IMR-90 (cell line): ENCODE data around the gene BLTP2. TPM values are rescaled to one million over a fixed set of nuclear protein-coding genes. Genes with fewer than 3 reads are reported as not detected.

Source experiments
- ATAC-seq: fragments of 200-7000 bp; cut with Tn5 transposase; 2 replicates; pipeline ENCODE4 v1.9.1; 2020; ENCODE audit warnings: low read depth, mild to moderate bottlenecking, moderate library complexity
- BruUV-seq: library from RNA; stranded (reverse); fragments of 400-500 nt; replicated peaks from 2 replicates; lab custom pipeline; 2021; lab: Mats Ljungman, UMichigan
- CTCF ChIA-PET: fragments of 300-600 bp; formaldehyde crosslinking; extraction: SDS; loops from one replicate; lab custom pipeline; 2021; ENCODE audit warnings: antibody characterized with exemption; lab: Yijun Ruan, JAX
- POLR2A ChIA-PET: fragments of 300-600 bp; sonication (Branson Sonifier 250); formaldehyde crosslinking; loops from one replicate; lab custom pipeline; 2022; ENCODE audit warnings: antibody characterized with exemption; ENCODE audit not compliant: unreplicated experiment; lab: Charles Lee
- DNase-seq: peaks from one replicate; pipeline ENCODE4 v3.0.0; 2013
- H2AFZ ChIP-seq: replicated peaks from 2 replicates; pipeline ENCODE3; 2013; ENCODE audit warnings: low read length, mild to moderate bottlenecking; ENCODE audit not compliant: poor library complexity
- H2AK5ac ChIP-seq: 2 replicates; pipeline ENCODE4 v1.6.1; 2013; ENCODE audit warnings: low read depth, low read length, inconsistent platforms
- H2AK9ac ChIP-seq: replicated peaks from 2 replicates; pipeline ENCODE3; 2013; ENCODE audit warnings: mild to moderate bottlenecking, low read depth, low read length, moderate library complexity; ENCODE audit not compliant: poor library complexity
- H2BK120ac ChIP-seq: 2 replicates; pipeline ENCODE4 v1.6.1; 2013; ENCODE audit warnings: low read depth, low read length, inconsistent platforms
- H2BK15ac ChIP-seq: 3 replicates; pipeline ENCODE4 v1.6.1; 2013; ENCODE audit warnings: low read depth, low read length, inconsistent platforms
- H2BK20ac ChIP-seq: 2 replicates; pipeline ENCODE4 v1.6.1; 2013; ENCODE audit warnings: low read depth, mild to moderate bottlenecking, inconsistent platforms, low read length, moderate library complexity
- H2BK5ac ChIP-seq: 2 replicates; pipeline ENCODE4 v1.6.1; 2013; ENCODE audit warnings: mild to moderate bottlenecking, low read depth, low read length, inconsistent platforms; ENCODE audit not compliant: poor library complexity, severe bottlenecking
- H3K14ac ChIP-seq: replicated peaks from 2 replicates; pipeline ENCODE4 v1.6.1; 2013; ENCODE audit warnings: low read depth, low read length, inconsistent platforms
- H3K18ac ChIP-seq: 2 replicates; pipeline ENCODE4 v1.6.1; 2013; ENCODE audit warnings: low read depth, low read length, control low read depth
- H3K23ac ChIP-seq: 2 replicates; pipeline ENCODE4 v1.6.1; 2013; ENCODE audit warnings: low read depth, low read length, inconsistent platforms
- H3K27ac ChIP-seq: 2 replicates; pipeline ENCODE4 v1.5.1; 2013; ENCODE audit warnings: mild to moderate bottlenecking, control low read depth, low read length; ENCODE audit not compliant: insufficient read depth
- H3K27me3 ChIP-seq: 2 replicates; pipeline ENCODE4 v1.6.1; 2013; ENCODE audit warnings: low read length; ENCODE audit not compliant: control insufficient read depth, insufficient read depth
- H3K36me3 ChIP-seq: 2 replicates; pipeline ENCODE4 v1.6.1; 2013; ENCODE audit warnings: low read length, mixed read lengths; ENCODE audit not compliant: control insufficient read depth, insufficient read depth
- H3K4ac ChIP-seq: 2 replicates; pipeline ENCODE4 v1.6.1; 2013; ENCODE audit warnings: low read depth, low read length, inconsistent platforms
- H3K4me1 ChIP-seq: 2 replicates; pipeline ENCODE4 v1.6.1; 2013; ENCODE audit warnings: low read length, mixed read lengths; ENCODE audit not compliant: control insufficient read depth, insufficient read depth
- H3K4me2 ChIP-seq: 2 replicates; pipeline ENCODE4 v1.6.1; 2013; ENCODE audit warnings: low read depth, mild to moderate bottlenecking, control low read depth, low read length, moderate library complexity
- H3K4me3 ChIP-seq: 2 replicates; pipeline ENCODE4 v1.5.1; 2013; ENCODE audit warnings: low read depth, mild to moderate bottlenecking, control low read depth, low read length, moderate library complexity; ENCODE audit not compliant: insufficient read depth
- H3K56ac ChIP-seq: 2 replicates; pipeline ENCODE4 v1.6.1; 2013; ENCODE audit warnings: low read length, inconsistent platforms; ENCODE audit not compliant: insufficient read depth; ENCODE audit errors: extremely low read depth
- H3K79me1 ChIP-seq, 2 experiments: 2 replicates each; pipeline ENCODE4 v1.6.1; 2013; ENCODE audit warnings: low read length in 2 of 2, inconsistent platforms in 1 of 2, low read depth in 1 of 2
- H3K9ac ChIP-seq: 2 replicates; pipeline ENCODE4 v1.6.1; 2013; ENCODE audit warnings: low read depth, low read length, control low read depth
- H3K9me1 ChIP-seq: 2 replicates; pipeline ENCODE4 v1.6.1; 2013; ENCODE audit warnings: low read length, inconsistent platforms; ENCODE audit not compliant: insufficient read depth
- H3K9me3 ChIP-seq: 2 replicates; pipeline ENCODE4 v1.6.1; 2013; ENCODE audit warnings: low read length; ENCODE audit not compliant: control insufficient read depth, insufficient read depth
- H4K20me1 ChIP-seq: 2 replicates; pipeline ENCODE4 v1.6.1; 2013; ENCODE audit warnings: low read length, inconsistent platforms; ENCODE audit not compliant: insufficient read depth
- H4K5ac ChIP-seq: 2 replicates; pipeline ENCODE4 v1.6.1; 2013; ENCODE audit warnings: mild to moderate bottlenecking, low read depth, low read length, control low read depth
- H4K8ac ChIP-seq, 2 experiments: 2 replicates each; pipeline ENCODE4 v1.6.1; 2013; ENCODE audit warnings: low read depth in 2 of 2, low read length in 2 of 2, control low read depth in 1 of 2, inconsistent platforms in 1 of 2
- H4K91ac ChIP-seq: 2 replicates; pipeline ENCODE4 v1.6.1; 2013; ENCODE audit warnings: low read depth, low read length, inconsistent platforms; ENCODE audit not compliant: insufficient read depth
- BHLHE40 ChIP-seq: fragments of 150-350 bp; IDR thresholded peaks from 2 replicates; pipeline ENCODE4 v1.6.1; 2016; ENCODE audit warnings: mild to moderate bottlenecking, low read depth, low read length
- CEBPB ChIP-seq: IDR thresholded peaks from 2 replicates; pipeline ENCODE4 v1.6.1; 2012; ENCODE audit warnings: low read depth, low read length, improper control_type of control experiment
- CHD1 ChIP-seq: IDR thresholded peaks from 2 replicates; pipeline ENCODE4 v1.6.1; 2012; ENCODE audit warnings: low read depth, low read length, improper control_type of control experiment
- FOS ChIP-seq: fragments of 150-350 bp; IDR thresholded peaks from 2 replicates; pipeline ENCODE4 v1.6.1; 2016; ENCODE audit warnings: low read depth, low read length
- MAFK ChIP-seq: IDR thresholded peaks from 2 replicates; pipeline ENCODE4 v1.6.1; 2012; ENCODE audit warnings: low read depth, low read length, improper control_type of control experiment
- MAZ ChIP-seq: IDR thresholded peaks from 2 replicates; pipeline ENCODE4 v1.6.1; 2012; ENCODE audit warnings: low read depth, mild to moderate bottlenecking, low read length, improper control_type of control experiment, moderate library complexity, borderline replicate concordance
- MXI1 ChIP-seq: IDR thresholded peaks from 2 replicates; pipeline ENCODE4 v1.6.1; 2012; ENCODE audit warnings: low read depth, mild to moderate bottlenecking, low read length, moderate library complexity, borderline replicate concordance
- NFE2L2 ChIP-seq: fragments of 150-350 bp; IDR thresholded peaks from 2 replicates; pipeline ENCODE4 v1.6.1; 2016; ENCODE audit warnings: low read depth, mild to moderate bottlenecking, low read length
- POLR2A ChIP-seq: IDR thresholded peaks from 2 replicates; pipeline ENCODE4 v1.6.1; 2012; ENCODE audit warnings: mild to moderate bottlenecking, low read depth, low read length
- RAD21 ChIP-seq: IDR thresholded peaks from 2 replicates; pipeline ENCODE4 v1.6.1; 2012; ENCODE audit warnings: low read length, improper control_type of control experiment
- RCOR1 ChIP-seq: IDR thresholded peaks from 2 replicates; pipeline ENCODE4 v1.6.1; 2012; ENCODE audit warnings: mild to moderate bottlenecking, low read length, improper control_type of control experiment; ENCODE audit not compliant: insufficient replicate concordance
- RFX5 ChIP-seq: IDR thresholded peaks from 2 replicates; pipeline ENCODE4 v1.8.0; 2012; ENCODE audit warnings: low read depth, mild to moderate bottlenecking, low read length, moderate library complexity
- SMC3 ChIP-seq: fragments of 150-350 bp; IDR thresholded peaks from 2 replicates; pipeline ENCODE4 v1.6.1; 2016; ENCODE audit warnings: low read depth, mild to moderate bottlenecking, antibody characterized with exemption, low read length, moderate library complexity
- WGBS, 2 experiments: methylation state at CpG; one replicate each; pipeline versions ENCODE4 v1.1.5 to v1.1.7; 2013; ENCODE audit warnings: missing lambda C conversion rate in 2 of 2; ENCODE audit not compliant: insufficient read length in 1 of 2; ENCODE audit errors: extremely low coverage in 2 of 2; 5-methylcytosine and 5-hydroxymethylcytosine counted together
- dilution Hi-C: fragments of 300-500 bp; cut with HindIII; formaldehyde crosslinking; loops from one replicate; pipeline ENCODE4 v1.14.3; 2018; ENCODE audit warnings: low sequenced_read_pairs; ENCODE audit not compliant: unreplicated experiment
- in situ Hi-C: fragments of 300-500 bp; cut with MboI; formaldehyde crosslinking; loops from 3 replicates; pipeline ENCODE4 v1.14.3; 2019; ENCODE audit warnings: low sequenced_read_pairs, inconsistent platforms, mixed read lengths
- intact Hi-C: fragments of 100-400 bp; cut with micrococcal nuclease; formaldehyde crosslinking; loops from 2 replicates; pipeline ENCODE4 v1.10.0; 2022
- polyA plus RNA-seq, 3 experiments: library from polyadenylated mRNA; depleted of rRNA; stranded (reverse); fragments of >200 nt; gene quantifications; 2 replicates each; pipeline ENCODE4 v1.2.3, GENCODE V29; 2012; ENCODE audit warnings: low replicate concordance in 1 of 3
- total RNA-seq: library from RNA; depleted of rRNA; stranded (reverse); fragments of >200 nt; gene quantifications from 2 replicates; pipeline ENCODE4 v1.2.3, GENCODE V29; 2012
- TF ChIP-seq, protein P1 (sequence below): fragments of 150-350 bp; IDR thresholded peaks from 2 replicates; pipeline ENCODE4 v1.6.1; 2016; ENCODE audit warnings: low read depth, mild to moderate bottlenecking, low read length, moderate library complexity, borderline replicate concordance
- TF ChIP-seq, protein P2 (sequence below): fragments of 150-350 bp; IDR thresholded peaks from 2 replicates; pipeline ENCODE4 v1.6.1; 2017; ENCODE audit warnings: mild to moderate bottlenecking, antibody characterized with exemption, low read length, low read depth
- TF ChIP-seq, protein P3 (sequence below): conservative IDR thresholded peaks from 2 replicates; pipeline ENCODE4 v1.5.1; 2012; ENCODE audit warnings: mild to moderate bottlenecking, low read depth, low read length, improper control_type of control experiment

BLTP2 gene
- total and polyA plus RNA-seq, 2 of the 4 experiments (the other 2 are of a cell fraction) = 42.3 to 174 TPM

- Histone ChIP-seq H3K14ac (no peak overlapping the region), H2AFZ (no peak overlapping the region), H4K20me1 (no peaks in the 10 kb centered on the region), H3K9me1 (no peaks in the 10 kb centered on the region), H2AK5ac (no peak overlapping the region), H4K5ac (no peak overlapping the region), H4K8ac (no peak overlapping the region), H3K79me1 (peaks cover 0 to 15% of the 10 kb centered on the region in 2 experiments; a peak in 3 of 4 replicates), H2BK5ac (no peak overlapping the region), H3K9ac (no peak overlapping the region), H3K23ac (no peak overlapping the region), H2BK15ac (no peak overlapping the region), H3K27me3 (no peaks in the 10 kb centered on the region), H3K36me3 (peaks cover 54% of the 10 kb centered on the region), H3K4ac (no peak overlapping the region), H3K9me3 (no peaks in the 10 kb centered on the region), H2AK9ac (no peak overlapping the region), H2BK20ac (no peak overlapping the region), H3K18ac (no peak overlapping the region), H3K4me3 (no peak overlapping the region), H3K4me2 (no peak overlapping the region), H3K27ac (no peak overlapping the region), H3K4me1 (no peaks in the 10 kb centered on the region), H4K91ac (no peak overlapping the region), H3K56ac (no peak overlapping the region), H2BK120ac (no peak overlapping the region)
- no peak for ATAC-seq
- CTCF ChIA-PET = interaction anchor here (0.6 kb wide), 1 partner anchor 1241 kb away, joined by 3 read pairs; no protein-coding TSS in a partner anchor
- in situ Hi-C loops (no loop called here), intact Hi-C loops (no loop called here), dilution Hi-C loops (no loop called here)
- TF ChIP-seq SMC3 (no peak), RCOR1 (no peak), RFX5 (no peak), RAD21 (no peak), CEBPB (no peak), POLR2A (no peak), FOS (no peak), NFE2L2 (no peak), MAZ (no peak), BHLHE40 (no peak), CHD1 (no peak), MAFK (no peak), MXI1 (no peak)
- TF ChIP-seq, protein P1, sequence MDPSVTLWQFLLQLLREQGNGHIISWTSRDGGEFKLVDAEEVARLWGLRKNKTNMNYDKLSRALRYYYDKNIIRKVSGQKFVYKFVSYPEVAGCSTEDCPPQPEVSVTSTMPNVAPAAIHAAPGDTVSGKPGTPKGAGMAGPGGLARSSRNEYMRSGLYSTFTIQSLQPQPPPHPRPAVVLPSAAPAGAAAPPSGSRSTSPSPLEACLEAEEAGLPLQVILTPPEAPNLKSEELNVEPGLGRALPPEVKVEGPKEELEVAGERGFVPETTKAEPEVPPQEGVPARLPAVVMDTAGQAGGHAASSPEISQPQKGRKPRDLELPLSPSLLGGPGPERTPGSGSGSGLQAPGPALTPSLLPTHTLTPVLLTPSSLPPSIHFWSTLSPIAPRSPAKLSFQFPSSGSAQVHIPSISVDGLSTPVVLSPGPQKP = no peak
- TF ChIP-seq, protein P2, sequence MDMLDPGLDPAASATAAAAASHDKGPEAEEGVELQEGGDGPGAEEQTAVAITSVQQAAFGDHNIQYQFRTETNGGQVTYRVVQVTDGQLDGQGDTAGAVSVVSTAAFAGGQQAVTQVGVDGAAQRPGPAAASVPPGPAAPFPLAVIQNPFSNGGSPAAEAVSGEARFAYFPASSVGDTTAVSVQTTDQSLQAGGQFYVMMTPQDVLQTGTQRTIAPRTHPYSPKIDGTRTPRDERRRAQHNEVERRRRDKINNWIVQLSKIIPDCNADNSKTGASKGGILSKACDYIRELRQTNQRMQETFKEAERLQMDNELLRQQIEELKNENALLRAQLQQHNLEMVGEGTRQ = no peak
- TF ChIP-seq, protein P3, sequence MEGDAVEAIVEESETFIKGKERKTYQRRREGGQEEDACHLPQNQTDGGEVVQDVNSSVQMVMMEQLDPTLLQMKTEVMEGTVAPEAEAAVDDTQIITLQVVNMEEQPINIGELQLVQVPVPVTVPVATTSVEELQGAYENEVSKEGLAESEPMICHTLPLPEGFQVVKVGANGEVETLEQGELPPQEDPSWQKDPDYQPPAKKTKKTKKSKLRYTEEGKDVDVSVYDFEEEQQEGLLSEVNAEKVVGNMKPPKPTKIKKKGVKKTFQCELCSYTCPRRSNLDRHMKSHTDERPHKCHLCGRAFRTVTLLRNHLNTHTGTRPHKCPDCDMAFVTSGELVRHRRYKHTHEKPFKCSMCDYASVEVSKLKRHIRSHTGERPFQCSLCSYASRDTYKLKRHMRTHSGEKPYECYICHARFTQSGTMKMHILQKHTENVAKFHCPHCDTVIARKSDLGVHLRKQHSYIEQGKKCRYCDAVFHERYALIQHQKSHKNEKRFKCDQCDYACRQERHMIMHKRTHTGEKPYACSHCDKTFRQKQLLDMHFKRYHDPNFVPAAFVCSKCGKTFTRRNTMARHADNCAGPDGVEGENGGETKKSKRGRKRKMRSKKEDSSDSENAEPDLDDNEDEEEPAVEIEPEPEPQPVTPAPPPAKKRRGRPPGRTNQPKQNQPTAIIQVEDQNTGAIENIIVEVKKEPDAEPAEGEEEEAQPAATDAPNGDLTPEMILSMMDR = no peak
- no peak for DNase-seq
- WGBS, 2 experiments = no CpG with 5 or more reads among the region's 3 CpGs
- no TSS peak for BruUV-seq
- POLR2A ChIA-PET = no interaction called here
These were observed 22.8 kb downstream of the BLTP2 start for GRCh38 chr17:28622186-28622585.
